Prostate gland (tissue), 2 donors: ENCODE measurements around the gene CHRNE. TPM values are rescaled to one million over a fixed set of nuclear protein-coding genes. Genes with fewer than 3 reads are reported as not detected.

Experiments used
- DNase-seq: peaks from one replicate; pipeline ENCODE4 v3.0.0-alpha.2; 2019; ENCODE audit warnings: low spot score
- H3K27ac ChIP-seq, 2 donors: fragments of 200-600 bp; sonication (generic); 2 replicates each; pipeline ENCODE4 v1.5.1; 2017 to 2019
- H3K27me3 ChIP-seq: fragments of 200-600 bp; sonication (generic); replicated peaks from 2 replicates; pipeline ENCODE4 v1.5.1; 2019; ENCODE audit not compliant: insufficient read depth
- H3K36me3 ChIP-seq, 2 donors: fragments of 200-600 bp; sonication (generic); 1 replicate in 1 of 2; 2 replicates in 1 of 2; pipeline versions ENCODE4 v1.5.1 to v1.8.1; 2017 to 2019
- H3K4me1 ChIP-seq: fragments of 200-600 bp; sonication (generic); replicated peaks from 2 replicates; pipeline ENCODE4 v1.5.1; 2019
- H3K4me3 ChIP-seq, 2 donors: fragments of 200-600 bp; sonication (generic); 2 replicates each; pipeline ENCODE4 v1.5.1; 2017 to 2019
- H3K9me3 ChIP-seq: fragments of 200-600 bp; sonication (generic); 2 replicates; pipeline ENCODE4 v1.5.1; 2017
- POLR2A ChIP-seq: fragments of 450-650 bp; IDR thresholded peaks from one replicate; pipeline ENCODE4 v1.6.1; 2016; ENCODE audit warnings: antibody characterized with exemption, mild to moderate bottlenecking
- POLR2AphosphoS5 ChIP-seq: sonication (generic); formaldehyde crosslinking; IDR thresholded peaks from one replicate; pipeline ENCODE4 v1.6.1; 2017; ENCODE audit warnings: antibody characterized with exemption
- WGBS: methylation state at CpG from one replicate; pipeline ENCODE4 v1.1.5; 2018; 5-methylcytosine and 5-hydroxymethylcytosine counted together
- intact Hi-C: fragments of 100-400 bp; cut with DNase I; formaldehyde crosslinking; loops from one replicate; pipeline ENCODE4 v1.14.2; 2022
- total RNA-seq, 2 donors: library from RNA; depleted of rRNA; stranded (reverse); fragments of >200 nt; gene quantifications; one replicate each; pipeline ENCODE4 v1.1.0, GENCODE V29; 2016
- TF ChIP-seq, protein P1 (sequence below), 4 experiments: fragments of 200-600 bp in 2 of 4; fragments of 450-650 bp in 2 of 4; sonication (generic) in 2 of 4; IDR thresholded peaks; 1 replicate in 3 of 4; 2 replicates in 1 of 4; pipeline ENCODE4 v1.5.1; 2016 to 2019; ENCODE audit warnings: antibody characterized with exemption in 4 of 4, mild to moderate bottlenecking in 2 of 4, moderate library complexity in 2 of 4

Gene CHRNE
- total RNA-seq, 2 donors from 2014 or later: 0.64 to 1.0 TPM

DNA sequence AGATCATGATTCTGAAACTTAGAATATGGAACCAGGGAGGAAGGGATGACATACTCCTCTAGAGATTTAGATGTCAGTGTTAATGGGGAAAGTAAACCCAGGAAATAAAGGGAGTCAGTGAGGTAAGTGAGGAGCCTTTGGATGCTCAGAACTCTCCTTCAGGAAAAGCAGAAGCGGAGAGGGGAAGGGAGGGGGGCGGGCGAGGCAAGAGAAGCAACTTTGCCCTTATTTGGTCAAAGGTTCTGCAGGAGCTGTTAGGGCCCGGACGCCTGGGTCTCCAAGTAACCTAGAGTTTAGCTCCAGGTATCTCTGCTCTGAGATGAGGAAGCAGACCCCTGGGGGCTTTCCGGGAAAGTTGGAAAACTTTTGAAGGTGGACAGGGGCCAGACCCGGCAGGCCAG lies 44.1 kb upstream of the CHRNE start:
- Histone ChIP-seq H3K27ac (peak overlapping the region; percentile 88 to 96), H3K27me3 (no peaks in the 10 kb centered on the region), H3K4me1 (peaks cover 15% of the 10 kb centered on the region), H3K36me3 (peaks cover 0 to 5% of the 10 kb centered on the region in 2 donors), H3K9me3 (no peaks in the 10 kb centered on the region), H3K4me3 (peak overlapping the region; percentile 94 to 100)
- DNase-seq: no peak
- WGBS: 0% methylated on average over 6 of the region's 7 CpGs
- TF ChIP-seq POLR2AphosphoS5: no peak
- TF ChIP-seq, protein P1, sequence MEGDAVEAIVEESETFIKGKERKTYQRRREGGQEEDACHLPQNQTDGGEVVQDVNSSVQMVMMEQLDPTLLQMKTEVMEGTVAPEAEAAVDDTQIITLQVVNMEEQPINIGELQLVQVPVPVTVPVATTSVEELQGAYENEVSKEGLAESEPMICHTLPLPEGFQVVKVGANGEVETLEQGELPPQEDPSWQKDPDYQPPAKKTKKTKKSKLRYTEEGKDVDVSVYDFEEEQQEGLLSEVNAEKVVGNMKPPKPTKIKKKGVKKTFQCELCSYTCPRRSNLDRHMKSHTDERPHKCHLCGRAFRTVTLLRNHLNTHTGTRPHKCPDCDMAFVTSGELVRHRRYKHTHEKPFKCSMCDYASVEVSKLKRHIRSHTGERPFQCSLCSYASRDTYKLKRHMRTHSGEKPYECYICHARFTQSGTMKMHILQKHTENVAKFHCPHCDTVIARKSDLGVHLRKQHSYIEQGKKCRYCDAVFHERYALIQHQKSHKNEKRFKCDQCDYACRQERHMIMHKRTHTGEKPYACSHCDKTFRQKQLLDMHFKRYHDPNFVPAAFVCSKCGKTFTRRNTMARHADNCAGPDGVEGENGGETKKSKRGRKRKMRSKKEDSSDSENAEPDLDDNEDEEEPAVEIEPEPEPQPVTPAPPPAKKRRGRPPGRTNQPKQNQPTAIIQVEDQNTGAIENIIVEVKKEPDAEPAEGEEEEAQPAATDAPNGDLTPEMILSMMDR (IDR thresholded peaks at IDR 0.05): no peak
- no peak for TF ChIP-seq POLR2A
- intact Hi-C loops: loop anchor here (5.0 kb wide), 1 partner anchor 40 kb away; the partner anchor contains the start of gene CAMTA2

DNA sequence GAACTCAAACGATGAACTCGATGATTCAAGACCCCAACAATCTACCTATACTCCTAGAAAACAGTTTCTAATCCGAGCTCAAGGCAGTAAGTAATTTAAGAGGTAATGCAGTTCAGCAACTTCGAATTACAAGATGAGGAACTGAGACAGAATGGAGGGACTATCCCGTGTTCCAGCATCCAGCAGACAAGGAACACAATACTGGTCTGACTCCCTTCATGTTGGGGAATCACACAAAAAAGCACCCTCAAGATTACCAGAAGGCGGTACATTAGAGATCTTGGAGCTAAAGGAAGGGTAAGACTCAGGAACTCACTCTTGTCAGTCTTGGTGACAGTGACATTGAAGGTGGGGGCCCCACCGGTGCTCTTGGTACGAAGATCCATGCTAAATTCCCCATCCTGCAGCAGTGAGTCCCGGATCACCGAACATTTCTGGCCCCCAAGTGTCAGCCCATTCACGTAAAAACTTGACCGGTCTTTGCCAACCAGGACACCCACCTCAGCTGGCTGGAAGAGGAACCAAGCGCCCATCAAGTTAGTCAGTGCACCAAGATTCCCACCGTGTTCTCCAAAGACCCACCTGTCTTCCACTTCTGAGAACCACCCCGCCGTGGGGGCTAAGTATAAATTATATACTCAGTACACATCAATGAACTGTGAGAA lies 43.5 kb upstream of the CHRNE start:
- peak overlapping the region; percentile 94 to 100 for H3K4me3 ChIP-seq
- intact Hi-C loops: loop anchor here (5.0 kb wide), 1 partner anchor 41 kb away; the partner anchor contains the start of gene CAMTA2
- peaks cover 16% of the 10 kb centered on the region for H3K4me1 ChIP-seq
- 30% methylated on average over 16 of the region's 16 CpGs for WGBS
- H3K9me3 ChIP-seq: no peaks in the 10 kb centered on the region
- peaks cover 0 to 5% of the 10 kb centered on the region in 2 donors for H3K36me3 ChIP-seq
- H3K27me3 ChIP-seq: no peaks in the 10 kb centered on the region
- TF ChIP-seq POLR2A (no peak), POLR2AphosphoS5 (no peak)
- TF ChIP-seq, protein P1 (IDR thresholded peaks at IDR 0.05): no peak
- peak overlapping the region; percentile 88 to 96 for H3K27ac ChIP-seq
- no peak for DNase-seq

DNA sequence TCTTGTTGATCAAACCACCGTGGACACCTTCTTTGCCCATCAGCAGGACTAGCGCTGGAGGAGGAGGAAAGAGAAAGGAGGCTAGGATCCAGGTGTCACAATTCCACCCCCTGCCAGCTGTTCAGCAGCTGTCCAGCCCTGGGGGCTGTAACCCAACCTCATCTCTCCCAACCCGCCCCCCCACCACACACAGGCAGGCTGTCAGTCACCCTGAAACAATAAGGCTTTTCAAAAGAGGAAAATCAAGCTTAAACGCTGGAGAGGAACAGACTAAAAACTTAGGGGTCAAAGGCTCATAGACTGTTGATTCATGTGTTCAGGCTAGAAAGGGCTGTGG lies 43.0 kb upstream of the CHRNE start:
- TF ChIP-seq, protein P1 (IDR thresholded peaks at IDR 0.05): no peak
- TF ChIP-seq POLR2A (no peak), POLR2AphosphoS5 (no peak)
- no peak overlapping the region for H3K4me3 ChIP-seq
- DNase-seq: no peak
- intact Hi-C loops: loop anchor here (5.0 kb wide), 1 partner anchor 41 kb away; the partner anchor contains the start of gene CAMTA2
- H3K36me3 ChIP-seq: peaks cover 0 to 5% of the 10 kb centered on the region in 2 donors
- no peaks in the 10 kb centered on the region for H3K9me3 ChIP-seq
- H3K27ac ChIP-seq: peak overlapping the region; percentile 8 to 96
- peaks cover 20% of the 10 kb centered on the region for H3K4me1 ChIP-seq
- WGBS: 26% methylated on average over 4 of the region's 4 CpGs
- H3K27me3 ChIP-seq: no peaks in the 10 kb centered on the region

DNA sequence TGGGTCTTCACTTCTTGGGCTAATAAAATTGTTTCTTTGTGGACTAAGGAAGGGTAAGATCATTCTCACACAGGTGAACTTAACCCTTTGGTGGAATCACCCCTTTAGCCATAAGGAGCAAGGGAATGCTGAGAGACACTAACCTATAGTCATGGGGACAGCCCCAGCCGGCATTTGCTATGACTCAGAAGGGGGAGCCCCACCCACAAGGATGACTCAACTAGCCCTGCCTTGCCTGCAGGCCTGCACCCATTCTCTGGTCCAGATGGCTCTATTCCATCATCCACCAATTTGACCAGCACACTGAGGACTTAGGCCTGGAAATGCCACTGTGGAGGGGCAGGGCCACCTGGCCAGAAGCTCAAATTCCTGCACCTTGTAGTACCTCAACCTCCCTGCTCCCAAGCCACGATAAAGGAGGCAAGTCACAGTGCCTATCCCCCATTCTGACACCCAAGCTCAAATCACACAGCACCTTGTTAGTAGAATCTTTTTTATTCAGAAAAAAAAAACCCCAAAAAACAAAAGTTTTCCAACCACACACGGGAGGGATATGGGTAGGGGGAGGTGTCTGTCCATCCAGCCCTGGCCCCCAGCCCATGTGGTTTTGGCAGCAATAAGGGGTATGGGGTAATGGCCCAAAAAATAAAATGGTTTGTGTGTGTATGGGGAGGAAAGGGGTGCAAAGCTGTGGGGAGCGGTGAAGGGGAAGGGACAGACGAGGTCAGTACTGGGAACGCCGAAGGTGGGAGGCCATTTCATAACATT lies 42.5 kb upstream of the CHRNE start:
- Histone ChIP-seq H3K36me3 (peaks cover 0 to 5% of the 10 kb centered on the region in 2 donors), H3K4me3 (no peak overlapping the region), H3K27me3 (no peaks in the 10 kb centered on the region), H3K27ac (peak overlapping the region; percentile 8 to 96), H3K4me1 (peaks cover 20% of the 10 kb centered on the region), H3K9me3 (no peaks in the 10 kb centered on the region)
- intact Hi-C loops: loop anchor here (5.0 kb wide), 1 partner anchor 42 kb away; the partner anchor contains the start of gene CAMTA2
- peak; percentile 47 for DNase-seq
- 34% methylated on average over 7 of the region's 7 CpGs for WGBS
- peak; percentile 45 for TF ChIP-seq POLR2AphosphoS5
- TF ChIP-seq POLR2A: no peak

DNA sequence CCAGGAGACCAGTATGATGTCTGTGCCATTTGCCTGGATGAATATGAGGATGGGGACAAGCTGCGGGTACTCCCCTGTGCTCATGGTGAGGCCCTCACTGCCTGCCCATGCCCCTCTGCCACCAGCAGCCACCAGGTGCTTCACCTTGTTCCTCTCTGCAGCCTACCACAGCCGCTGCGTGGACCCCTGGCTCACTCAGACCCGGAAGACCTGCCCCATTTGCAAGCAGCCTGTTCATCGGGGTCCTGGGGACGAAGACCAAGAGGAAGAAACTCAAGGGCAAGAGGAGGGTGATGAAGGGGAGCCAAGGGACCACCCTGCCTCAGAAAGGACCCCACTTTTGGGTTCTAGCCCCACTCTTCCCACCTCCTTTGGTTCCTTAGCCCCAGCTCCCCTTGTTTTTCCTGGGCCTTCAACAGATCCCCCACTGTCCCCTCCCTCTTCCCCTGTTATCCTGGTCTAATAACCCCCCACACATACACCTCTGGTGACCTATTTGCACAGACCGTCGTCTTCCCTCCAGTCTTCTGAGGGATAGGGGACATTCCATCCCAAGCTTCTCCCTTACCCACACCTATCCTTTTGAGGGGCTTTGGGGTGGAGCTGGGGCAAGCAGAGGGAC lies 41.8 kb upstream of the CHRNE start:
- Histone ChIP-seq H3K4me1 (peaks cover 20% of the 10 kb centered on the region), H3K36me3 (peaks cover 0 to 5% of the 10 kb centered on the region in 2 donors), H3K27me3 (no peaks in the 10 kb centered on the region), H3K9me3 (no peaks in the 10 kb centered on the region), H3K4me3 (no peak overlapping the region), H3K27ac (peak overlapping the region in 1 of 2 donors; percentile 96)
- DNase-seq: no peak
- 53% methylated on average over 8 of the region's 8 CpGs for WGBS
- intact Hi-C loops: loop anchor here (5.0 kb wide), 1 partner anchor 43 kb away; the partner anchor contains the start of gene CAMTA2
- TF ChIP-seq, protein P1 (IDR thresholded peaks at IDR 0.05): no peak
- no peak for TF ChIP-seq POLR2A
- TF ChIP-seq POLR2AphosphoS5: no peak
